VCaP (cell line): ENCODE measurements around the gene HS2ST1.
"Not testable (repeated sequence)": the region's sequence is repeated elsewhere in the genome, so short reads cannot be mapped to it uniquely, and the experiment has no call there.

ENCODE experiments used
- H3K27ac ChIP-seq: fragments of 450-650 bp; 2 replicates; pipeline ENCODE4 v1.5.1; 2017
- CTCF ChIP-seq: fragments of 450-650 bp; conservative IDR thresholded peaks from 2 replicates; pipeline ENCODE4 v1.5.1; 2017; ENCODE audit warnings: mild to moderate bottlenecking, moderate library complexity

HS2ST1 gene

GRCh38 chr1:86971778-86972177, 57.3 kb downstream of the HS2ST1 start:
- TF ChIP-seq CTCF = no peak
- H3K27ac ChIP-seq = no peak overlapping the region

GRCh38 chr1:86972262-86972661, 57.8 kb downstream of the HS2ST1 start:
- no peak overlapping the region for H3K27ac ChIP-seq
- no peak for TF ChIP-seq CTCF

- TF ChIP-seq CTCF = no peak
- no peak overlapping the region for H3K27ac ChIP-seq
Observed at GRCh38 chr1:86975993-86976550, 61.6 kb downstream of the HS2ST1 start.

GRCh38 chr1:86976664-86977063, 62.2 kb downstream of the HS2ST1 start:
- no peak for TF ChIP-seq CTCF
- H3K27ac ChIP-seq = no peak overlapping the region

- no peak overlapping the region for H3K27ac ChIP-seq
- no peak for TF ChIP-seq CTCF
Observed at GRCh38 chr1:86981482-86982213, 67.2 kb downstream of the HS2ST1 start.

- H3K27ac ChIP-seq = not testable (repeated sequence)
Observed at GRCh38 chr1:86983677-86984076, 69.2 kb downstream of the HS2ST1 start.

GRCh38 chr1:86987446-86987845, 73.0 kb downstream of the HS2ST1 start:
- no peak overlapping the region for H3K27ac ChIP-seq
- no peak for TF ChIP-seq CTCF

- no peak for TF ChIP-seq CTCF
- H3K27ac ChIP-seq = no peak overlapping the region
Observed at GRCh38 chr1:86988835-86989234, 74.4 kb downstream of the HS2ST1 start.

- not testable (repeated sequence) for H3K27ac ChIP-seq
Observed at GRCh38 chr1:86989690-86990089, 75.3 kb downstream of the HS2ST1 start.
